ENCODE measurements around the gene TP53AIP1.

Gene TP53AIP1

GRCh38 chr11:128942272-128942612 is 429 bp downstream of the TP53AIP1 start:
- DNase-seq: no peak

GRCh38 chr11:128941573-128942271 is 949 bp downstream of the TP53AIP1 start:
- no peak for DNase-seq

DNA sequence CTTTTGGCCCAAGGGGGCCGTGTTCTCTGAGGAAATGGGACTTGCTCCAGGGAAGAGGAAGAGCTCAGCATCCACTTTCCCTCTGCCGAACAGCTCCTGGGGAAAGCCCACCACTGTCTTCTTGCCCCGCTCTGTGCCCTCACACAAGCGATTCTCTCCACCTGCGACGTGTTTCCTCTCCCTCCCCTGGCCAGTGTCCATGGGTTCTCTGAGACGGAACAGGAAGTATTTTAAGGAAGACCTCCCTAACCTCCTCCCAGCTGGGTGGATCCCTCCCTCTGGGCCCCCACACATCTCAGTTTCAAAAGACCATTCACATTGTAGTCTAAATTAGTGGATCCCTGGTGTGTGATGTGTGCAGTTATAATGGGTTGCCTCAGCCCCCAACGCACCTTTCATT is 1.6 kb downstream of the TP53AIP1 start:
- no peak for DNase-seq

- no peak for DNase-seq
These were observed 2.1 kb downstream of the TP53AIP1 start for GRCh38 chr11:128940603-128941002.

DNA sequence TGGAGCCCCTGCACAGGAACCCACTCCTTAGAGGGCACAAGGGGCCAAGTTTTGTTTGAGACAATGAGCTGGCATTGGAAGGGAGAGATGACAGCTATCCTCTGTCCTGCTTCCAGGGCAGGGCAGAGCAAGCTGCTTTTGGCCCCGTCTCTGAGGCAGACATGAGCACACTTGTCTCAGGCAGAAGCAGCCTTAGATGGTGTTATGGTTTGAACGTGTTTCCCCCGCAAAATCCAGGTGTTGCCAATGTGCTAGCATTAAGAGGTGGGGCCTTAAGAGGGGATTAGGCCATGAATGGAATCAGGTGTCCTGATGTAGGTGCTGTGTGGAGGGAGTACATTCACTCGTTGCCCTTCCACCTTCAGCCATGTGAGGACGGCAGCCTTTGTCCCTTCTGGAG is 2.5 kb downstream of the TP53AIP1 start:
- no peak for DNase-seq

GRCh38 chr11:128939591-128939990 is 3.1 kb downstream of the TP53AIP1 start:
- no peak for DNase-seq

DNA sequence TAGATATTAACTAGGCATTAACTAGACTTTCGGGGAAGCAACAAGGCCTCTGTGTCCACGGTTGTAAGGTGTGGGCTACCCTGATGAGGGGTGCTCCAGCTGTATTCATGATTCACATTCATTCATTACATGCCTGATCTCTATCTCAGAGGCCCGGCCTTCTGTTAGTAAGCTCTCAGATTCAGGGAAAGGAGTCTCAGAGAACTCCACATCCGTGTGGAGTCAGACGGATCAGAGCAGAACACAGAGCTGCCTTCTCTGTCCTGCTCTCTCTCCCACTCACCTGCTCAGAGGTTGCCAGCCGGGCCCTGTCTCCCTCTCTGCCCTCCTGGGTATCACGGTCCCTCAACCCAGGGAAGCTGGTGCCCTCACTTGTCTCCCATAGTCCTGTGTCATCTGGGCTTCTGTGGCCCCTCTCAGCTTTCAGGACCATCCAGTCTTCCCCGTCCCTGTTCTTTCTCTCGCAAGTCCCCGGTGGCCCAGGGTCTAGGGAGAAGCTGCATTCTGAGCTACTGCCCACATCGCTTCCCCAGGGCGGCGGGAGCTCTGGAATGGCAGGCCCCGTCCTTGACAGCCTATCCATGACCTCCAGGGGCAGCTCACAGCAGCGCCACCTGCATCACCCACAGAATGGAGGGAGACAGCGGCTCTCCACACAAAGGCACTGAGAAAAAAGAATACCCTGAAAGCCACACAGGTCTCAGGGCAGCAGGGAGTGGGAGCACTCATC is 4.3 kb downstream of the TP53AIP1 start:
- no peak for DNase-seq

DNA sequence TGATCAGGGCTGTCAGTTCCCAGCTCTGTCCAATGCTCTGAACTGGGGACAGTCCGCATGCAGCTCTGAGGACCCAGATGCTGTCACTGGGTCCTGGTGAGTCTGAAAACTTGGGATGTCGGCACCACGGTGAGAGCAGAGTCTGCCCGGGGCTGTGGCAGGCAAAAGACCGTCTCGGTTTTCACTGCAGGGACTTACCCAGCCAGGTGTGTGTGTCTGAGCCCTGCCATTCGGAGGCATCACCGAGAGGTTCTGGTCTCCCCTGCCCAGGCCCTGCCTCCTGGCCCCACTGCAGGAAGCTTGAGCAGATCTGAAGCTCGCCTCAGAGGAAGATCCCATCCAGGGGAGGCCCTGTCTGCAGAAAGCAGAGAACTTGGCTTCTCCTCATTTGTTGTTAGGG is 5.2 kb downstream of the TP53AIP1 start:
- DNase-seq: no peak

DNA sequence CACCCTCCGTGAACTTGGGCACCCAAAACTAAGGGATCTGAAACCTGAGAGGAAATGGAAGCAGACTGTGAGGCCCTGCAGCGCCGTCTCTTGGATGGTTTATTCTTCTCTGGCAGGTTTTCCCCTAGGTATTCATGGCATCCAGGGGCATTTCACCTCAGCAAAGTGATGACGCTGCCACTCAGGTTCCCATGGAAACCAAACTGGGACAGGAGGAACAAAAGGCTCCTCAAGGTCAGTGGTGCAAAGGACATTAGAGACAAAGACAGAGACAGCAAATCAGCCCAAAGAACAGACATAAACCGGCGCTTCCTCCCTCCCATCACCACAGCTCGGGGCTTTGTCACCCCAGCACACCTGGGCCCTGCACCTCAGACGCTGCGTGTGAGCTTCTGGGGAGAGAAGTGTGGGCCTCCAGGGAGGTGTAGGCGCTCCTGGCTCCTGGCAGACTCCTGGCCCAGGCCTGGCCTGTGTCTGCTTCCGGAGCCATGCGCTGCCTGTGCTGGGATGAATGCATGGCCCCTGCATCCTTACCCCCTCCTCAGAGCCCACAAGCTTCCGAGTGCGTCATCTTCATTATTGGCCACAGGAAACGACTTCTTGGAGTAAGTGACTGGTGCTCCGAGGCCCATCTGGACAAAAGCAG is 5.9 kb downstream of the TP53AIP1 start:
- peak; percentile 41 for DNase-seq

DNA sequence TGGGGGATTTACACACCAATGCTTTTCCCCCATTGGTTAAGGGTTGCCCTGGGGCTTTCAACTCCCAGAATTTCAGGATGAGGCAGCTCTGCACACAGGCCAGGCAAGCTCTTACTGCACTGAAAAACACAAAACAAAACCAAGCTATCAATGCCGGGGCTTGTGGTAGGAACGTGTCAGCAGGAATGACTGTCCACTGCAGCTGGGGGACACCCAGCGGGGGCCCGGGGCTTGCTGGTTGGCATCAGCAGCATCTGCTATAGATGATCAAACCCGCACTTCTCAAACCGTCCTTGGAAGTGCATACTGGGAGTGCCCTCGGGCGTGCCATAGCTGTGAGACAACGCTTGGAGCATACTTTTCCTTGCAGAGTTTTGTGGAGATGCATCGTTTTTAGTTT is 7.7 kb downstream of the TP53AIP1 start:
- no peak for DNase-seq

GRCh38 chr11:128934351-128934750 is 8.3 kb downstream of the TP53AIP1 start:
- DNase-seq: no peak

DNA sequence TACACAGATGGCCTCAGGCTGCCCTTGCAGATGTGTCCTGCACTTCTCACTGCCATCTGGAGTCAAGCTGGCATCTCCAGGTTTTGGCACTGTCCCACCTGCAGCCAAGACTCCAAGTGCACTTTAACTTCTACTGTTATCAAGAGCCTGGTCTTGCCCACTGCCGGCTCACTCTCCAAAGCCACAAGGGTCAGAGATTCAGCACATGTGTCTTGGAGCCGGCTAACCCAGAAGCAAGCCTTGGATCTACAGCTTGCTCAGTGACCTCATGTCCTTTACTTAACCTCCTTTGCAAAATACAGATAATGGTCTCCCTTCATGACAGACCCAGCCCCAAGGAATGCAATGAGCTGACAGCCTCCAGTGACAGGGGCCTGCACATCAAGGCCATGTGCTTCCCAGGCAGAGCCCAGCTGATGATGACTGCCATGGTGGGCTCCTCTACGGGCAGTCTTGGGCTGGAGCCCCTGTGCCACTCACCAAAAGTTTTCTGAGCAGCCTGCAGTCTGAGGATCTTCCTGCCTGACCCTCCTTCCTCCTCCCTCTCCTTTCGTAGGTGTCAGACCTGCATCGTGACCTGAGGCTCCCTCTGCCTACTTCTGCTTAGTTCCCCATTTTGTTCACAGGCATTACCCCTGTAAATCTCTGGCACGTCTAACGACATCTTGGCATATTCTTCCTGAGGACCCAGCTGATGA is 9.0 kb downstream of the TP53AIP1 start:
- no peak for DNase-seq

- no peak for DNase-seq
These were observed 11.0 kb downstream of the TP53AIP1 start for GRCh38 chr11:128931668-128932067.

DNA sequence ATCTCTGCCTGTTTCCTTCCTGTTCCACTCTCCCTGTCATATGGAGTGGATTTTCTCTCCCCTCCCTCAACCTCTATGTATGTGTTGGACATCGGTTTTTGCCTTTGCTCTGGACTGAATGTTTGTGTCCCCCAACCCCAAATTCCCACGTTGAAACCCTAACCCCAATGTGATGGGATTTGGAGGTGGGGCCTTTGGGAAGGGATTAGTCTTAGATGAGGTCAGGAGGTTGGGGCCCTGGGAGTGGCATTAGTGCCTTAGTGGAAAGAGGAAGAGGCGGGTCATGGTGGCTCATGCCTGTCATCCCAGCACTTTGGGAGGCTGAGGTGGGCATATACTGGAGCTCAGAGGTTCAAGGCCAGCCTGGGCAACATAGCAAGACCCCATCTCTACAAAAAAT is 11.6 kb downstream of the TP53AIP1 start:
- no peak for DNase-seq

DNA sequence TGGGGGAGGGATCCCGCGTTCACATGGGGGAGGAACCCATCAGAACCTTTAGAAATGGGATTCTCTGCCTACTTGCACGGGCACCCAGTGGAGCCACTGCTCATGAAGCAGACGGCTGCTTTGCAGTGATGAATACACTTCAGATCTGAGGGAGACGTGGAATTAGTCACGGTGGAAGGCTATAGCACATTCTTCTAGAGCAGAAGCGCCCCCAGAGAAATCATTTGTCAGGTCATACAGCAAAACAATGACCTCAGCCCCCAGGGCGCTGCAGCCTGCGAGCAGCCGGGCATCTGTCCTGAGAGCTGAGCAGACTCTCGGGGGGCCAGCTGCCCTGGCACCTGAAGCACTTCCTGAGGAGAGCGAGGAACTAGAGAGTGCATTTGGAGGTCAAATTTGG is 12.7 kb downstream of the TP53AIP1 start:
- no peak for DNase-seq

DNA sequence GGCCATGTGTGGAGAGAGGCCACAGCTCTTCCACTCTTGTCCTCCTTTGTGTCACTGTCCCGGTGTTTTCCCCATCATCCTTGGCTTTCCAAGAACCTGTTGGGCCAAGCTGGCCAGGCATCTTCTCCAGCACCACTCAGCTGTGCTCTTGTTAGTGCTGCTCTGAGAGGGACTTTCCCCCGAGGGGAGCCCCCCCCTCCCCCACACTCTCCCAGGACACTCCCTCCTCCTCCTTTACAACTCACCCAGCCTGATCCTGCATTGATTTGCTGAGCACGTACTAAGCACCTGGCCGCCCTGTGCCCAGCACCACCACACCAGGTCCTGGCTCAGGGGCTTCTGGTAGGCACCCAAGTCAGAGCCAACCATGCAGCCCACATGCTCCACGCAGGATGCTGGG is 13.2 kb downstream of the TP53AIP1 start:
- DNase-seq: no peak

GRCh38 chr11:128928400-128928799 is 14.3 kb downstream of the TP53AIP1 start:
- DNase-seq: no peak

GRCh38 chr11:128927683-128928336 is 14.9 kb downstream of the TP53AIP1 start:
- DNase-seq: no peak

GRCh38 chr11:128927108-128927461 is 15.6 kb downstream of the TP53AIP1 start:
- DNase-seq: no peak

DNA sequence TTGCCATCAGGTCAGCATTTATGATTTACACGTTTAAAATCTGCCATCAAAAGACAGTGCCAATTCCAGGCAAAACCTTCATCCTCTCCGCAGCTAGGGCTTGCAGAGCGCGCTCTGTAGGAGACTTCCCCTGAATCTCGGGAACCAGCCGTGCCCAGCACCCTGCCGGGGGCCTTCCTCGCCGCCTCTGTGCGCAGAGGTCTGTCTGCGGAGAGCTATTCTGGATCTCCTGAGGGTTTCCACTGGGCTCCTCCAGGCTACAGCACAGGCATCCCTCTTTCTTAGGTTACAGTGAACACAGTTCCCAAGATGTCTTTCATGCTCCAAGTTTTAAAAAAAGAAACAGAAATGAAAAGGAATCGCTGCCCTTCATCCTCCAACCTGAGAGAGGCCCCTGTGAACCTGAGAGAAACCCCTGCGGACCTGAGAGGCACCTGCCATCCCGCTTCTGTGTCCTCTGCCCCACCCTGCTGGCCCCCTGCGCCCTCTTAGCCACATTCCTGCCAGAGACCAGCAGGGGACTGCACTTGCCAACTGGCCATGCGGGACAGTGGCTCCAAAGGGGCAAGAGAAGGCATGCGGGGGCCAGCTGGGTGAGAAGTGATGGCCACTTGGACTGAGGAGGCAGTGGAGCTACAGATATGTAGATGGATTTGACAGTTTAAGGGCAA is 16.1 kb downstream of the TP53AIP1 start:
- no peak for DNase-seq

DNA sequence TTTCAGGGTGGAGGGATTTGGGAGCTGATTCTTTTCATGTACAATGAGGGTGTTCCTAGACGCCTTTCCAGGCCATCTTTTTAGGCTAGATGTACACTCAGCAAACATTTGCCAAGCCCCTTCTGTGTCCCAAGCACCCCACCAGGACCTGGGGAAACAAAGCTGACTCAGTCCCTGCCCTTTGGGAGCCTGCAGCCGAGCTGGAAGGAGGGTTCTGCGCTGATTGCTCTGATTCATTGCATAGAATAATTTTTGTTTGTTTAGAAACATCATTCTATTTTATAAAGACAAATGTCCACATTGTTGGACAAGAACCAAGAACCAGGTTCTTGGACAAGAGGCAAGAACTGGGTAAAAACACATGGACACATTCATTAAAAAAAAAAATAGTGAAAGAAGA is 16.7 kb downstream of the TP53AIP1 start:
- DNase-seq: no peak

GRCh38 chr11:128925250-128925600 is 17.4 kb downstream of the TP53AIP1 start:
- no peak for DNase-seq

All from NCI-H510A treated with DMSO at 0.1 percent for 48 hours (cell line).